IMR-90 (cell line): ENCODE measurements around the gene IRF2. TPM values are rescaled to one million over a fixed set of nuclear protein-coding genes. Genes with fewer than 3 reads are reported as not detected.

ENCODE experiments used
- ATAC-seq: fragments of 200-7000 bp; cut with Tn5 transposase; 2 replicates; pipeline ENCODE4 v1.9.1; 2020; ENCODE audit warnings: low read depth, mild to moderate bottlenecking, moderate library complexity
- BruUV-seq: library from RNA; stranded (reverse); fragments of 400-500 nt; replicated peaks from 2 replicates; lab custom pipeline; 2021; lab: Mats Ljungman, UMichigan
- CTCF ChIA-PET: fragments of 300-600 bp; formaldehyde crosslinking; extraction: SDS; loops from one replicate; lab custom pipeline; 2021; ENCODE audit warnings: antibody characterized with exemption; lab: Yijun Ruan, JAX
- POLR2A ChIA-PET: fragments of 300-600 bp; sonication (Branson Sonifier 250); formaldehyde crosslinking; loops from one replicate; lab custom pipeline; 2022; ENCODE audit warnings: antibody characterized with exemption; ENCODE audit not compliant: unreplicated experiment; lab: Charles Lee
- DNase-seq: peaks from one replicate; pipeline ENCODE4 v3.0.0; 2013
- H2AFZ ChIP-seq: replicated peaks from 2 replicates; pipeline ENCODE3; 2013; ENCODE audit warnings: low read length, mild to moderate bottlenecking; ENCODE audit not compliant: poor library complexity
- H2AK5ac ChIP-seq: 2 replicates; pipeline ENCODE4 v1.6.1; 2013; ENCODE audit warnings: low read depth, low read length, inconsistent platforms
- H2AK9ac ChIP-seq: replicated peaks from 2 replicates; pipeline ENCODE3; 2013; ENCODE audit warnings: mild to moderate bottlenecking, low read depth, low read length, moderate library complexity; ENCODE audit not compliant: poor library complexity
- H2BK120ac ChIP-seq: 2 replicates; pipeline ENCODE4 v1.6.1; 2013; ENCODE audit warnings: low read depth, low read length, inconsistent platforms
- H2BK15ac ChIP-seq: 3 replicates; pipeline ENCODE4 v1.6.1; 2013; ENCODE audit warnings: low read depth, low read length, inconsistent platforms
- H2BK20ac ChIP-seq: 2 replicates; pipeline ENCODE4 v1.6.1; 2013; ENCODE audit warnings: low read depth, mild to moderate bottlenecking, inconsistent platforms, low read length, moderate library complexity
- H2BK5ac ChIP-seq: 2 replicates; pipeline ENCODE4 v1.6.1; 2013; ENCODE audit warnings: mild to moderate bottlenecking, low read depth, low read length, inconsistent platforms; ENCODE audit not compliant: poor library complexity, severe bottlenecking
- H3K14ac ChIP-seq: replicated peaks from 2 replicates; pipeline ENCODE4 v1.6.1; 2013; ENCODE audit warnings: low read depth, low read length, inconsistent platforms
- H3K18ac ChIP-seq: 2 replicates; pipeline ENCODE4 v1.6.1; 2013; ENCODE audit warnings: low read depth, low read length, control low read depth
- H3K23ac ChIP-seq: 2 replicates; pipeline ENCODE4 v1.6.1; 2013; ENCODE audit warnings: low read depth, low read length, inconsistent platforms
- H3K27ac ChIP-seq: 2 replicates; pipeline ENCODE4 v1.5.1; 2013; ENCODE audit warnings: mild to moderate bottlenecking, control low read depth, low read length; ENCODE audit not compliant: insufficient read depth
- H3K27me3 ChIP-seq: 2 replicates; pipeline ENCODE4 v1.6.1; 2013; ENCODE audit warnings: low read length; ENCODE audit not compliant: control insufficient read depth, insufficient read depth
- H3K36me3 ChIP-seq: 2 replicates; pipeline ENCODE4 v1.6.1; 2013; ENCODE audit warnings: low read length, mixed read lengths; ENCODE audit not compliant: control insufficient read depth, insufficient read depth
- H3K4ac ChIP-seq: 2 replicates; pipeline ENCODE4 v1.6.1; 2013; ENCODE audit warnings: low read depth, low read length, inconsistent platforms
- H3K4me1 ChIP-seq: 2 replicates; pipeline ENCODE4 v1.6.1; 2013; ENCODE audit warnings: low read length, mixed read lengths; ENCODE audit not compliant: control insufficient read depth, insufficient read depth
- H3K4me2 ChIP-seq: 2 replicates; pipeline ENCODE4 v1.6.1; 2013; ENCODE audit warnings: low read depth, mild to moderate bottlenecking, control low read depth, low read length, moderate library complexity
- H3K4me3 ChIP-seq: 2 replicates; pipeline ENCODE4 v1.5.1; 2013; ENCODE audit warnings: low read depth, mild to moderate bottlenecking, control low read depth, low read length, moderate library complexity; ENCODE audit not compliant: insufficient read depth
- H3K56ac ChIP-seq: 2 replicates; pipeline ENCODE4 v1.6.1; 2013; ENCODE audit warnings: low read length, inconsistent platforms; ENCODE audit not compliant: insufficient read depth; ENCODE audit errors: extremely low read depth
- H3K79me1 ChIP-seq, 2 experiments: 2 replicates each; pipeline ENCODE4 v1.6.1; 2013; ENCODE audit warnings: low read length in 2 of 2, inconsistent platforms in 1 of 2, low read depth in 1 of 2
- H3K9ac ChIP-seq: 2 replicates; pipeline ENCODE4 v1.6.1; 2013; ENCODE audit warnings: low read depth, low read length, control low read depth
- H3K9me1 ChIP-seq: 2 replicates; pipeline ENCODE4 v1.6.1; 2013; ENCODE audit warnings: low read length, inconsistent platforms; ENCODE audit not compliant: insufficient read depth
- H3K9me3 ChIP-seq: 2 replicates; pipeline ENCODE4 v1.6.1; 2013; ENCODE audit warnings: low read length; ENCODE audit not compliant: control insufficient read depth, insufficient read depth
- H4K20me1 ChIP-seq: 2 replicates; pipeline ENCODE4 v1.6.1; 2013; ENCODE audit warnings: low read length, inconsistent platforms; ENCODE audit not compliant: insufficient read depth
- H4K5ac ChIP-seq: 2 replicates; pipeline ENCODE4 v1.6.1; 2013; ENCODE audit warnings: mild to moderate bottlenecking, low read depth, low read length, control low read depth
- H4K8ac ChIP-seq, 2 experiments: 2 replicates each; pipeline ENCODE4 v1.6.1; 2013; ENCODE audit warnings: low read depth in 2 of 2, low read length in 2 of 2, control low read depth in 1 of 2, inconsistent platforms in 1 of 2
- H4K91ac ChIP-seq: 2 replicates; pipeline ENCODE4 v1.6.1; 2013; ENCODE audit warnings: low read depth, low read length, inconsistent platforms; ENCODE audit not compliant: insufficient read depth
- BHLHE40 ChIP-seq: fragments of 150-350 bp; IDR thresholded peaks from 2 replicates; pipeline ENCODE4 v1.6.1; 2016; ENCODE audit warnings: mild to moderate bottlenecking, low read depth, low read length
- CEBPB ChIP-seq: IDR thresholded peaks from 2 replicates; pipeline ENCODE4 v1.6.1; 2012; ENCODE audit warnings: low read depth, low read length, improper control_type of control experiment
- CHD1 ChIP-seq: IDR thresholded peaks from 2 replicates; pipeline ENCODE4 v1.6.1; 2012; ENCODE audit warnings: low read depth, low read length, improper control_type of control experiment
- FOS ChIP-seq: fragments of 150-350 bp; IDR thresholded peaks from 2 replicates; pipeline ENCODE4 v1.6.1; 2016; ENCODE audit warnings: low read depth, low read length
- MAFK ChIP-seq: IDR thresholded peaks from 2 replicates; pipeline ENCODE4 v1.6.1; 2012; ENCODE audit warnings: low read depth, low read length, improper control_type of control experiment
- MAZ ChIP-seq: IDR thresholded peaks from 2 replicates; pipeline ENCODE4 v1.6.1; 2012; ENCODE audit warnings: low read depth, mild to moderate bottlenecking, low read length, improper control_type of control experiment, moderate library complexity, borderline replicate concordance
- MXI1 ChIP-seq: IDR thresholded peaks from 2 replicates; pipeline ENCODE4 v1.6.1; 2012; ENCODE audit warnings: low read depth, mild to moderate bottlenecking, low read length, moderate library complexity, borderline replicate concordance
- NFE2L2 ChIP-seq: fragments of 150-350 bp; IDR thresholded peaks from 2 replicates; pipeline ENCODE4 v1.6.1; 2016; ENCODE audit warnings: low read depth, mild to moderate bottlenecking, low read length
- POLR2A ChIP-seq: IDR thresholded peaks from 2 replicates; pipeline ENCODE4 v1.6.1; 2012; ENCODE audit warnings: mild to moderate bottlenecking, low read depth, low read length
- RAD21 ChIP-seq: IDR thresholded peaks from 2 replicates; pipeline ENCODE4 v1.6.1; 2012; ENCODE audit warnings: low read length, improper control_type of control experiment
- RCOR1 ChIP-seq: IDR thresholded peaks from 2 replicates; pipeline ENCODE4 v1.6.1; 2012; ENCODE audit warnings: mild to moderate bottlenecking, low read length, improper control_type of control experiment; ENCODE audit not compliant: insufficient replicate concordance
- RFX5 ChIP-seq: IDR thresholded peaks from 2 replicates; pipeline ENCODE4 v1.8.0; 2012; ENCODE audit warnings: low read depth, mild to moderate bottlenecking, low read length, moderate library complexity
- SMC3 ChIP-seq: fragments of 150-350 bp; IDR thresholded peaks from 2 replicates; pipeline ENCODE4 v1.6.1; 2016; ENCODE audit warnings: low read depth, mild to moderate bottlenecking, antibody characterized with exemption, low read length, moderate library complexity
- WGBS, 2 experiments: methylation state at CpG; one replicate each; pipeline versions ENCODE4 v1.1.5 to v1.1.7; 2013; ENCODE audit warnings: missing lambda C conversion rate in 2 of 2; ENCODE audit not compliant: insufficient read length in 1 of 2; ENCODE audit errors: extremely low coverage in 2 of 2; 5-methylcytosine and 5-hydroxymethylcytosine counted together
- dilution Hi-C: fragments of 300-500 bp; cut with HindIII; formaldehyde crosslinking; loops from one replicate; pipeline ENCODE4 v1.14.3; 2018; ENCODE audit warnings: low sequenced_read_pairs; ENCODE audit not compliant: unreplicated experiment
- in situ Hi-C: fragments of 300-500 bp; cut with MboI; formaldehyde crosslinking; loops from 3 replicates; pipeline ENCODE4 v1.14.3; 2019; ENCODE audit warnings: low sequenced_read_pairs, inconsistent platforms, mixed read lengths
- intact Hi-C: fragments of 100-400 bp; cut with micrococcal nuclease; formaldehyde crosslinking; loops from 2 replicates; pipeline ENCODE4 v1.10.0; 2022
- polyA plus RNA-seq, 3 experiments: library from polyadenylated mRNA; depleted of rRNA; stranded (reverse); fragments of >200 nt; gene quantifications; 2 replicates each; pipeline ENCODE4 v1.2.3, GENCODE V29; 2012; ENCODE audit warnings: low replicate concordance in 1 of 3
- total RNA-seq: library from RNA; depleted of rRNA; stranded (reverse); fragments of >200 nt; gene quantifications from 2 replicates; pipeline ENCODE4 v1.2.3, GENCODE V29; 2012
- TF ChIP-seq, protein P1 (sequence below): conservative IDR thresholded peaks from 2 replicates; pipeline ENCODE4 v1.5.1; 2012; ENCODE audit warnings: mild to moderate bottlenecking, low read depth, low read length, improper control_type of control experiment
- TF ChIP-seq, protein P2 (sequence below): fragments of 150-350 bp; IDR thresholded peaks from 2 replicates; pipeline ENCODE4 v1.6.1; 2016; ENCODE audit warnings: low read depth, mild to moderate bottlenecking, low read length, moderate library complexity, borderline replicate concordance

The IRF2 gene
- total and polyA plus RNA-seq, 2 of the 4 experiments (the other 2 are of a cell fraction), result 16.5 to 21.9 TPM

DNA sequence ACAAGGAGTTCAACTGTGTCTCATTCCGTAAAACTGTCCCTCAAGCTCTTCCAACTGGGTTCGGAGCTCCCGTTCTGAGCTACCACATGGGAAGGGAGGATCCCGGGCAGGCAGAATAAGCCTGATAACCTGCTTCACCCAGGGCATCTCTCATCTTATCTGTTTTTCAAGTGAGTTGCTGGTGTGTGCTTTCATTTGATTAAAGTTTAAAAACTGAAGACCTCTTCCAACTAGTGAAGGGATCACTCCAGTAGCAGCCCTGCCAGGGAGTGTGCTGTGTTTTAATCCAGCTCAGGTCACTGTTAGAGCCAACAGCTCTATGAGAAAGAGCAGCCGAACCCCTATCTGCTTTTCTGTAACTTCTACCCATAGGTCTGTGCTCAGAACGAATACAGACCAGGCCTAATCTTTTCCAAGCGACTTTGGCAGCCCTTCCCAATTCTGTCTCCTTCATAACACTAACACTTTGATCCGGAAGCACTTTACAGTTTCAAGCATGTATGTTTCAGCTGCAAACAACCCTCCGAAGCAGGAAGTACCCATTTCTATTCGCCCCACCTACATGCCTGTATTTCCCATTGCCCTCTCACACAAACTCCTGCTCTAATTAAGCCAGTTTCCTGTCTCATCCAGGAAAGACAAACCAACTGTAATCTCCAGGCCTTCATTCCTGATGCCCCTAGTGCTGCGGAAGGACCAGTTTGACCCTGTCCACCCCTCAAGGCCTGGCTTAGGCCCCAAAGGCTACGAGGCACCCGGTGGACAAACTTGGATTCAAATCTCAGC lies 60.9 kb downstream of the IRF2 start:
- DNase-seq, result no peak
- intact Hi-C loops (loop anchor here (1.0 kb wide), 1 partner anchor 18 kb away; no protein-coding TSS in a partner anchor), dilution Hi-C loops (no loop called here), in situ Hi-C loops (no loop called here)
- no peak overlapping the region for H3K4me3 ChIP-seq
- CTCF ChIA-PET, result no interaction called here
- no peak overlapping the region for H3K9ac ChIP-seq
- H2BK120ac ChIP-seq, result no peak overlapping the region
- no peak overlapping the region for H3K4ac ChIP-seq
- H3K4me2 ChIP-seq, result no peak overlapping the region
- no peak overlapping the region for H4K91ac ChIP-seq
- no peak overlapping the region for H2BK5ac ChIP-seq
- H3K14ac ChIP-seq, result no peak overlapping the region
- H2AFZ ChIP-seq, result no peak overlapping the region
- H2BK15ac ChIP-seq, result no peak overlapping the region
- H2AK9ac ChIP-seq, result no peak overlapping the region
- POLR2A ChIA-PET, result no interaction called here
- no peak overlapping the region; the same call in 1 of the 2 replicates for H2AK5ac ChIP-seq
- no peak overlapping the region for H2BK20ac ChIP-seq
- no peak overlapping the region for H4K5ac ChIP-seq
- H3K36me3 ChIP-seq, result peaks cover 30% of the 10 kb centered on the region
- H3K56ac ChIP-seq, result no peak overlapping the region
- H3K18ac ChIP-seq, result no peak overlapping the region
- H4K8ac ChIP-seq, result no peak overlapping the region
- peaks cover 7% of the 10 kb centered on the region for H3K9me1 ChIP-seq
- no peak for ATAC-seq
- 76% methylated on average over 6 of the region's 13 CpGs; no CpG with 5 or more reads in 1 of the 2 experiments for WGBS, 2 experiments
- no peaks in the 10 kb centered on the region for H4K20me1 ChIP-seq
- no TSS peak for BruUV-seq
- H3K79me1 ChIP-seq, result peaks cover 16 to 24% of the 10 kb centered on the region in 2 experiments; a peak in 3 of 4 replicates
- no peak overlapping the region for H3K27ac ChIP-seq
- H3K4me1 ChIP-seq, result peaks cover 14% of the 10 kb centered on the region
- H3K27me3 ChIP-seq, result no peaks in the 10 kb centered on the region
- H3K23ac ChIP-seq, result no peak overlapping the region
- no peaks in the 10 kb centered on the region for H3K9me3 ChIP-seq
- TF ChIP-seq NFE2L2 (no peak), BHLHE40 (no peak), MAZ (no peak), RCOR1 (no peak), RAD21 (no peak), MXI1 (no peak), CEBPB (no peak), MAFK (no peak), FOS (no peak), SMC3 (no peak), RFX5 (no peak), POLR2A (no peak), CHD1 (no peak)
- TF ChIP-seq, protein P1, sequence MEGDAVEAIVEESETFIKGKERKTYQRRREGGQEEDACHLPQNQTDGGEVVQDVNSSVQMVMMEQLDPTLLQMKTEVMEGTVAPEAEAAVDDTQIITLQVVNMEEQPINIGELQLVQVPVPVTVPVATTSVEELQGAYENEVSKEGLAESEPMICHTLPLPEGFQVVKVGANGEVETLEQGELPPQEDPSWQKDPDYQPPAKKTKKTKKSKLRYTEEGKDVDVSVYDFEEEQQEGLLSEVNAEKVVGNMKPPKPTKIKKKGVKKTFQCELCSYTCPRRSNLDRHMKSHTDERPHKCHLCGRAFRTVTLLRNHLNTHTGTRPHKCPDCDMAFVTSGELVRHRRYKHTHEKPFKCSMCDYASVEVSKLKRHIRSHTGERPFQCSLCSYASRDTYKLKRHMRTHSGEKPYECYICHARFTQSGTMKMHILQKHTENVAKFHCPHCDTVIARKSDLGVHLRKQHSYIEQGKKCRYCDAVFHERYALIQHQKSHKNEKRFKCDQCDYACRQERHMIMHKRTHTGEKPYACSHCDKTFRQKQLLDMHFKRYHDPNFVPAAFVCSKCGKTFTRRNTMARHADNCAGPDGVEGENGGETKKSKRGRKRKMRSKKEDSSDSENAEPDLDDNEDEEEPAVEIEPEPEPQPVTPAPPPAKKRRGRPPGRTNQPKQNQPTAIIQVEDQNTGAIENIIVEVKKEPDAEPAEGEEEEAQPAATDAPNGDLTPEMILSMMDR, result no peak
- TF ChIP-seq, protein P2, sequence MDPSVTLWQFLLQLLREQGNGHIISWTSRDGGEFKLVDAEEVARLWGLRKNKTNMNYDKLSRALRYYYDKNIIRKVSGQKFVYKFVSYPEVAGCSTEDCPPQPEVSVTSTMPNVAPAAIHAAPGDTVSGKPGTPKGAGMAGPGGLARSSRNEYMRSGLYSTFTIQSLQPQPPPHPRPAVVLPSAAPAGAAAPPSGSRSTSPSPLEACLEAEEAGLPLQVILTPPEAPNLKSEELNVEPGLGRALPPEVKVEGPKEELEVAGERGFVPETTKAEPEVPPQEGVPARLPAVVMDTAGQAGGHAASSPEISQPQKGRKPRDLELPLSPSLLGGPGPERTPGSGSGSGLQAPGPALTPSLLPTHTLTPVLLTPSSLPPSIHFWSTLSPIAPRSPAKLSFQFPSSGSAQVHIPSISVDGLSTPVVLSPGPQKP, result no peak
